DND-41 (cell line): Measurements from ENCODE around the gene PHF8.

Source experiments
- CTCF ChIP-seq: IDR thresholded peaks from 2 replicates; pipeline ENCODE4 v1.5.1; 2012; ENCODE audit warnings: borderline replicate concordance, low read length, moderate library complexity, mild to moderate bottlenecking; ENCODE audit not compliant: poor library complexity, severe bottlenecking; ENCODE audit errors: extremely low read depth
- EZH2 ChIP-seq: IDR thresholded peaks from 3 replicates; pipeline ENCODE4 v1.6.1; 2012; ENCODE audit warnings: borderline replicate concordance, low read depth, mild to moderate bottlenecking, moderate library complexity, low read length, inconsistent platforms; ENCODE audit not compliant: severe bottlenecking

GRCh38 chrX:54066841-54067240 is 22.6 kb upstream of the PHF8 start:
- TF ChIP-seq CTCF (no peak), EZH2 (no peak)
